GM12874 (cell line): Measurements from ENCODE around the gene AFDN.

ENCODE experiments used
- TF ChIP-seq, protein P1 (sequence below): IDR thresholded peaks from 2 replicates; pipeline ENCODE4 v1.5.1; 2011; ENCODE audit warnings: low read depth, mild to moderate bottlenecking, control low read depth, low read length, moderate library complexity; ENCODE audit not compliant: insufficient read depth

The AFDN gene

DNA sequence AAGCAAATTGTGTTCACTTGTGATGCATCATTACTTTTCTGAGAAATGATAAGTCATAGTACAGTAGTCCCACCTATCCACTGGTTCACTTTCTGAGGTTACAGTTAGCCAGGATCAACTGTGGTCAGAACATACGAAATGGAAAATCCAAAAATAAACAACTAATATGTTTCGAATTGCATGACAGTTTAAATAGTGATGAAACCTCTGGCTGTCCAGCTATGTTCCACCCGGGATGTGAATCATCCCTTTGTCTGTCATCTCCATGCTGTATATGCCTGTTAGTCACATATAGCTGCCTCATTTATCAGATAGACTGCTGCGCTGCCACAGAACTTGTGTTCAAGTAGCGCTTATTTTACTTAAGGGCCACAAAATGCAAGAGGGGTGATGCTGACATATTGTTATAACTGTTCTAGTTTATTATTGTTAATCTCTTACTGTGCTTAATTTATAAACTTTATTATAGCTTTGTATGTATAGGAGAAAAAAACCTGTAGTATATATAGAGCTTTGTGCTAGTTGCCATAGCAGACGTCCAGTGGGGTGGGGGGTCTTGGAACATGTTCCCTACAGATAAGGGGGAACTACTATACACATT lies 29.2 kb downstream of the AFDN start:
- TF ChIP-seq, protein P1, sequence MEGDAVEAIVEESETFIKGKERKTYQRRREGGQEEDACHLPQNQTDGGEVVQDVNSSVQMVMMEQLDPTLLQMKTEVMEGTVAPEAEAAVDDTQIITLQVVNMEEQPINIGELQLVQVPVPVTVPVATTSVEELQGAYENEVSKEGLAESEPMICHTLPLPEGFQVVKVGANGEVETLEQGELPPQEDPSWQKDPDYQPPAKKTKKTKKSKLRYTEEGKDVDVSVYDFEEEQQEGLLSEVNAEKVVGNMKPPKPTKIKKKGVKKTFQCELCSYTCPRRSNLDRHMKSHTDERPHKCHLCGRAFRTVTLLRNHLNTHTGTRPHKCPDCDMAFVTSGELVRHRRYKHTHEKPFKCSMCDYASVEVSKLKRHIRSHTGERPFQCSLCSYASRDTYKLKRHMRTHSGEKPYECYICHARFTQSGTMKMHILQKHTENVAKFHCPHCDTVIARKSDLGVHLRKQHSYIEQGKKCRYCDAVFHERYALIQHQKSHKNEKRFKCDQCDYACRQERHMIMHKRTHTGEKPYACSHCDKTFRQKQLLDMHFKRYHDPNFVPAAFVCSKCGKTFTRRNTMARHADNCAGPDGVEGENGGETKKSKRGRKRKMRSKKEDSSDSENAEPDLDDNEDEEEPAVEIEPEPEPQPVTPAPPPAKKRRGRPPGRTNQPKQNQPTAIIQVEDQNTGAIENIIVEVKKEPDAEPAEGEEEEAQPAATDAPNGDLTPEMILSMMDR = no peak

DNA sequence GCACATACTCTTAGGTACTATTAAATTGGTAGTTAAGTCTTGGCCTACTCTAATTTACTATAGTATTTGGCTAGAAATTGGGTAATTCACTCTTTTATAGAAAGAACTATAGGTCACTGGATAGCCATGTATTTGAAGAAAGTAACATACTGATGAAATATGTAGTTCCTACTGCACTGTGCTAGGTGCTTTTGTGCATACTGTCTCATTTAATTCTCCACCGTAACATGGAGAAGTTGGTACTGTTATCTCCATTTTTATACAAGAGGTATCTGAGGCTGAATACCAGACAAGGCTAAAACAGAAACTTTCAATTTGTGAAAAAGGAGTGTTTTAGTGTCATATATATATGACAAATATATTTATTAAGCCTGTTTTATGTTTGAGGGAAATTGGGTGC lies 29.8 kb downstream of the AFDN start:
- TF ChIP-seq, protein P1 = no peak

DNA sequence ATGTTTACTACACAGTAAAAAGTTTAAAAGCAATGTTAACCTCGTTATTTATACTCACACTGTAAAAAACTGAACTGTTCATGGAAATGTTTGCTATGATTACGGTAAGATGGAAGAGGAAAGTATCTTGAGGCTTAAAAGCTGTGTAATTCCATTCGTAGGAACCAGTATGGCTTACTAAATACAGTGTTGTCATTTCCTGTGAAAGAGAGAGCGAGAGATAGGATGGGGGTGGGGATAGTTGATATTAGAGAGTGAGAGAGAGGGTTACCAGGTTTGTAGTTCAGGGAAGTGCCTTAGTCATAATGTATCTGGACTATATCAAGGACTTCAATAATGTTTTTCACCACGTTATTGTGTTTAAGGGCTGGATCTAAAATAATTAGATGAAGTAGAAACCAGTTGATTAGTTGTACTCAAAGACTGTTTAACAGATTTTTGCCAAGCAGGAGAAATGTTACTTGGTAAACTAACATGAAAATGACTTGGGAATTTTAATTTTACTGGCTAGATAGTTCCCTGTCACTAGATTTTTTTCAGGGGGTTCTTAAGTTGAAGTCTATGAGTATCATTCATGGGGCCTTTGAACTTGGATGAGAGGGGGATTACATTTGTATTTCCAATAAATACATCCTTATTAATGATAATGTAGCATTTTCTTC lies 30.4 kb downstream of the AFDN start:
- TF ChIP-seq, protein P1 = no peak

DNA sequence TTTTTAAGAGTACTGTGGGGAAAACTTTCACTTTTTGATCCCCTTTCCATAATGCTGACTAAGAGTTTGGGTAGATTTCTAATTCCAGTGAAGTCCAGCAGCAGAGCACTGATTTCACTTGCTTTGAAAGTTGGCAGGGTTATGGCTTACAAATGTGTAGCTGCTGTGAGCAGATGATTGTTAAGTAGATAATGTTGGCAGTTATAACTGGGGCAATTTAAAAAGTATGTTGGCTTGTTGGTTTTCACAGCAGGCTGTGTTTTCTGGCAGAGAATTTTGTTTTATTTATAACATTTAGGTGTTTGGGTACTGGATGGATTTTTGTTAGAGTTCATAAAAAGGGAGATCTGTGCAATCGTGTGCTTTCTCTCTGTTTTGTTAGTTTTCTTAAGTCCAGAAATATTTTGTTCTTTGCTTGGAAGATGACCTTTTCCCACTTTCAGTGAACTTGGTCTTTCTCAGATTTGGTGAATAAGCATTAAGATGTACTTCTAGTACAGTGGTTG lies 31.4 kb downstream of the AFDN start:
- TF ChIP-seq, protein P1 = no peak

DNA sequence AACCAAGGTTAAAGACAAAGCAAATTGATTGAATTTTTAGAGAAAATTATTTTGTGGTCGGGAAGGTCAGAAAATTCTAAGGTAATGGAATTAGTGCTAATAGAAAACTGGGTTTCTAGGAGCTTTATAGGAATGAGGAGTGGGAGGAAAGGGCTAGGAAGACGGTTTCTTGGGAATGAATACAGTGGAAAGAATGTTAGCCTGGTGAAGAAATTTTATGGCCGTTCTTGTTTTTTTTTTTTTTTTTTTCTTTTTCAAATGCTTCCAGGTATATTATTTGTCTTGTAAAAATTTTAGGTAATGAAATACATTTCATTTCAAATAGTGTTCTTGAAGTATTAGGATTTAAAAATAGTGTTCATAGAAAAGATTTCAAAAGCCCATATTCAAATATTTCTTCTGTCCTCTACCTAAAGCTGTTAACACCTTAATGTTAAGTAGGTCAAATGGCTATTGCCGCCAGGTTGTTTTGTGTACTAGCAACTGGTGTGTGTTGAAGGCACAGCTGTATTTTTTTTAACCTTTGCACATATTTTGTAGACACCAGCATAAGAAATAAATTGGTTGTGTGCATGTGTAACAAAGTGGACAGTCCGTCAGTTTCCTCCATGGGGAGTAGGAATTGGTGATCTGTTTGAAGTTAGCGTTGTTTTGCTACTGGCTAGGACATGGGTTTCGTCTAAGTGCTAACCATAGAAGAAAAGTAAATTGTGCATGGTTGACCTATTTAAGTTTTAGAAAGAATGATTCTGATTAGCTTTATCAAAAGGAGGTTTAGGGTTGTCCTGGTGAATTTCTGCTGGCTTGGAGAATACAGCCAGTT lies 32.3 kb downstream of the AFDN start:
- TF ChIP-seq, protein P1 = no peak

DNA sequence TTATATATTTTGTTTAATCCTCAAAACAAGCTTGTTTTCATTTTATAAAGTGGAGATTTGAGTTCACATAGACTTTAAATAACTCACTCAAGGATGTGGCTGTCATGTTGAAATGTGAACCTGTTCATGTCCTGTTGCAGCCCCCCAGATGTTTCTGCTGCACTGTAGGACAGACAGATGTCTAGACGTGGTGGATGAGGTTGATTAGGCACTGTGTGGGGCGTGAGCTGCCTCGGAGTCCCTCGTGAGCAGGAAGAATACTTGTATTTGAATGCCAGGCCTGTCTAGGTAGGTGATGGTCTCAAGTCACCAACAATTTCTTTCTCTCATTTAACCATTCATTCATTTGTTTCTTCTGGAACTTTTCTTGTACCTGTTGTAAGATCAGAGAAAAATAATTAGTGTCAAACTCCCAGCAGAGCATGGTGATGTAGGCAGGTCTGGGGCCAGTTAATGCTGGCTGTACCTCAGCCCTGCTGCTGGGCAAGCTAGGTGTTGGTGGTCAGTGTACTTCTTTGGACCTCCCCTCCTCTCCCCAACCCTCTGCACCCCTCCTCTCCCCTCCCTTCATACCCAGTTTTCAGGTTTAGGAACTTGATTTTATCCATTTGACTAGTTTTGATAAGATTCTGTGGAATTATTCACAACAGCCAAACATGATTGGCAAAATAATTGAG lies 34.0 kb downstream of the AFDN start:
- TF ChIP-seq, protein P1 = no peak

DNA sequence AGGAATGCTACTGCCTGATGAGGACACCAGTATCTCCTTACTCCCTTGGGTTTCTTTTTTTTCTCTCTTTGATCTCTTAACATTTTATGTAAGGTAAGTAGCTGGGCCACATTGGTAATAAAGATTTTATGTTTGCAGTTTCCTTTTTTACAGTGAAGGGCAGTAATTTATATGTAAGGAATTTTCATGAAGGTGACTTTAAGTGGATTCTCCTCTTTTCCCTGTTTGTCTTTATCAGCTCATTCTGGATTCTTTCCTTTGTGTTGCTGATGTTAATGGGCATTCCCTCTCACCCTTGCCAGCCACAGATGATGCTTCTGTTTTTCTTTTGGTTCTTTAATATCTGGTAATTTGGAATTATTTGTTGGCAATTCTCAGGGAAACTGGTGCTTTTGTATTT lies 34.7 kb downstream of the AFDN start:
- TF ChIP-seq, protein P1 = no peak
